AG10803 (cell line): Measurements from ENCODE around the gene NINL.

ENCODE experiments used
- DNase-seq: peaks from one replicate; pipeline ENCODE4 v3.0.0; 2010; ENCODE audit warnings: low read depth
- H3K4me3 ChIP-seq: 2 replicates; pipeline ENCODE4 v1.5.1; 2011; ENCODE audit warnings: mild to moderate bottlenecking, low read length, control low read depth
- TF ChIP-seq, protein P1 (sequence below): conservative IDR thresholded peaks from 2 replicates; pipeline ENCODE4 v1.5.1; 2011; ENCODE audit warnings: mild to moderate bottlenecking, low read length, control low read depth, inconsistent platforms

The NINL gene

DNA sequence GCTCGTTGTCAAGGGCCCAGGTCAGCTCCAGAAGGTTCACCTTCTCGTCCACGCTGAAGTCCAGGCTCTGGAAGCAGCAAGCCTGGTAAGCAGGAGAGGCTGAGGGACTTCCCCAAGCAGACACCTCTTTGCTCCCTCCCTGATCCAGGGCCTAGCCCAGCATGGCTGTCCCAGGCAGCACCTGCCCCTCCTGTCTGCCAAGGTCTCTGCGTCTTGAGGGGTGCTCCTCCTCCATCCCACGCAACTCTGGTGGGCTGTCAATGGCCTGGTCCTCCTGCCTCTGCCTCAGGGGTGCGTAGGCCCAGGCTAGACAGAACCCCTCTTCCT is 87.1 kb downstream of the NINL start:
- no peak for DNase-seq
- no peak overlapping the region for H3K4me3 ChIP-seq
- TF ChIP-seq, protein P1, sequence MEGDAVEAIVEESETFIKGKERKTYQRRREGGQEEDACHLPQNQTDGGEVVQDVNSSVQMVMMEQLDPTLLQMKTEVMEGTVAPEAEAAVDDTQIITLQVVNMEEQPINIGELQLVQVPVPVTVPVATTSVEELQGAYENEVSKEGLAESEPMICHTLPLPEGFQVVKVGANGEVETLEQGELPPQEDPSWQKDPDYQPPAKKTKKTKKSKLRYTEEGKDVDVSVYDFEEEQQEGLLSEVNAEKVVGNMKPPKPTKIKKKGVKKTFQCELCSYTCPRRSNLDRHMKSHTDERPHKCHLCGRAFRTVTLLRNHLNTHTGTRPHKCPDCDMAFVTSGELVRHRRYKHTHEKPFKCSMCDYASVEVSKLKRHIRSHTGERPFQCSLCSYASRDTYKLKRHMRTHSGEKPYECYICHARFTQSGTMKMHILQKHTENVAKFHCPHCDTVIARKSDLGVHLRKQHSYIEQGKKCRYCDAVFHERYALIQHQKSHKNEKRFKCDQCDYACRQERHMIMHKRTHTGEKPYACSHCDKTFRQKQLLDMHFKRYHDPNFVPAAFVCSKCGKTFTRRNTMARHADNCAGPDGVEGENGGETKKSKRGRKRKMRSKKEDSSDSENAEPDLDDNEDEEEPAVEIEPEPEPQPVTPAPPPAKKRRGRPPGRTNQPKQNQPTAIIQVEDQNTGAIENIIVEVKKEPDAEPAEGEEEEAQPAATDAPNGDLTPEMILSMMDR, result no peak

DNA sequence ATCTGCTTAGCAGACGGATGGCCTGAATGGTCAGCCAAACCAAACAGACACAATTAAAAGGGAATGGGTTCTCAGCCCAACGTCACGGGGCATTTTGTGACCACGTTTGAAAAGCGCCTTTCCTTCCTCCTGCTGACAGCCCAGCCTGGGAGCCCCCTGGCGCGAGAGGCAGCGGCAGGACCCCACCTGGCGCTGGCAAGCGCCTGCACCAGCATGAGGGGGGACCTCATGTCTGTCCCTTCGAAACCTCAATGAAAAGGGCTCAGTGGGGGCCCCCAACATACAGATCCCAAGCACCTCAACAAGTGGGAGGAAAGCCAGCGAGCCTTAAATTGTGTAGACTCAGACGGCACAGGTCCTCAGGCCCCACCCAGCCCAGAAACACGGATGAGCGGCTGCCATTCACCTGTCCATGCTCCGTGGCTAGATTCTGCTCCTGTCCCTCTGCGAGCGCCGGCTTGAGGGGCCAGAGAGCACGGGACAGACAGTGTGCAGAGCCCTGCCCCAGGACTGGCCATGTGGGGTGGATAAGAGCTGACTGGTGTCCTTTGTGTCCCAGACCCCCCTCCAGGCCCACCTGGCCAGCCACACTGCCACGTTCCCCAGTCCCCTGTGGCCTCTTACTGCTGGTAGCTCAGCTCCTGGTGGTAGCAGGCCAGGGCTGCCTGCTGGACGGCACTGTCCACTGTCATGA is 87.6 kb downstream of the NINL start:
- DNase-seq, result no peak
- no peak overlapping the region for H3K4me3 ChIP-seq
- TF ChIP-seq, protein P1, result no peak

DNA sequence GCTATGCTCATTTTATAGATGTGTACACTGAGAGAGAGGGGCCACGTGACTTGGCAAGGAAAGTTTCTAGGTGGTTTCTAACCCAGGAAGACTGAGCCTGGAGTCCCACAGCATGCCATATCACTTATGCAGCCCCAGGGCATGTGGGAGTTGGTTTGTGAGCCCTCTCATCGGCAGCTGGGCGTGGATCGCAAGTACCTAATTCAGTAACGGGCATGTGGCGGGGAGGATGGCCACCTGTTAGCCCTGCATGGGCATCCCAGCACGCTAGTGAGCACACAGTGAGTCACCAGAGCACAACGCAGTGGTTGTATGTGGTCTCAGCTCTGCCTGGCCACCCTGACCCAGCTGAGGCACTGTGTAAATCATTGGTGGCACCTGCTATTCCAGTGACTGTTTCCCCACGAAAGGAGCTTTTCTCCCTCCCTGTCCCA is 88.3 kb downstream of the NINL start:
- no peak for DNase-seq
- TF ChIP-seq, protein P1, result no peak
- H3K4me3 ChIP-seq, result no peak overlapping the region

DNA sequence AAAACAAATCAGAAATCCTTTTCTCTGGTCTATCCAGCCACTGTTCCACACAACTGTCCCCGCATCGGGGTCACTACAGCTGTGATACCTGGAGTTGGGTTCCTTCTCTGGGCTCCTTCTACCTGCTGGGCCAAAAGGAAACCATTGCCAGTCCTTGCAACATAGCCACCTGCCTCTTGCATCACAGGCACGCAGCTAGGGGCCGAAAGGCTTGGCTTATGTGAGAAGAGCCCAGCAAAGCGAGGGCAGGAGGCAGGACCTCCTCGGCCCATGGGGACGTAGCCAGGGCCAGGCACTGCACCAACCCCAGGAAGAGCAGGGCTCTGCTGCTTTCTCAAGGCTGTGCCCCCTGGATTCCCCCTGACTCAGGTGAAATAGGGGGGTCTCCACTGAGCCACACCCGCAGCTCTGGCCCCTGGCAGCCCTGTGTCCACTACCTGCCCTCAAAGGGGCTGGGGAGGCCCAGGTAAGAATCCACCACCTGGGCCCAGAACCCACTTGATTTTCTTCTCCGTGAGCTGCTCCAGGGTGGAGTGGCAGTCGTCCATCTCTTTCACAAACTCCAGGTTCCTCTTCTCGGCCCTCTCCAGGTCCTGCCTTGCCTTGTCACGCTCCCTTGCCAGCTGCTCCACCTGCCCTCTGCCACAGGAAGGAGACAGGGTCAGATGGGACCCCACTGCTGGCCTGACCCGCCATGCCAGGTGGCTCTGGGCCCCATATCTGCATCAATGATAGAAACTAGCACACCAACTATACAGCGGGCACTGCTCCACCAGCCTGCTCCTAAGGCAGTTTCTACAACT is 89.0 kb downstream of the NINL start:
- TF ChIP-seq, protein P1, result no peak
- no peak for DNase-seq
- H3K4me3 ChIP-seq, result no peak overlapping the region

DNA sequence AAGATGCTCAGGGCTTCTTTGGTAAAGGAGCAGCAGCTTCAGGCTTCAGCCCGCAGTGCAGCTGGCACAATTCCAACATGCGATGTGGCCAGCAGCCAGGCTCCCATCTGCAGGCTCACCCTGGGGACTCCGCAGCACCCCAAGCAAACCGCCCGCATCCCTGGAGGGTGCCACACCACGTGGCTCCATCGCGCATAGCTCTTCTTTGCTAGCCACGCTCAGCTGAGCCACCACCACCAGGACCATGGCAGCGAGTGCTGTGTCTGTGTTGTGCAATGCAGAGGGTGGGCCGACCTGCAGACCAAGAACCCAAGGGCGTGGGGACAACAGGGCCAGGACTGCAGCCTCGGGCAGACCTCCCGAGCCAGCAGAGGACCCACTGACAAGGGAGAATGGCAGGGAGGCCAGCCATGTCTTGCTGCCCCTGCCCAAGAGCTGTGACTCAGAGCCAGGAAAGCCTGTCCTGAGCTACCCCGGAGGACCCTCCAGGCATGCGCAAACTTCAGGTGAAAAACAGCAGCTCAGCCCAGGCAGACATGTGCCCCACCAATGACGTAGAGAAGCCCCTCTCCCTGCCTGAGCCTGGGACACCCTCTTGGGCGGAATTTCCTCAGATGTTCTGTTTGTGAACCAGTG is 90.0 kb downstream of the NINL start:
- no peak overlapping the region for H3K4me3 ChIP-seq
- no peak for DNase-seq
- TF ChIP-seq, protein P1, result no peak

DNA sequence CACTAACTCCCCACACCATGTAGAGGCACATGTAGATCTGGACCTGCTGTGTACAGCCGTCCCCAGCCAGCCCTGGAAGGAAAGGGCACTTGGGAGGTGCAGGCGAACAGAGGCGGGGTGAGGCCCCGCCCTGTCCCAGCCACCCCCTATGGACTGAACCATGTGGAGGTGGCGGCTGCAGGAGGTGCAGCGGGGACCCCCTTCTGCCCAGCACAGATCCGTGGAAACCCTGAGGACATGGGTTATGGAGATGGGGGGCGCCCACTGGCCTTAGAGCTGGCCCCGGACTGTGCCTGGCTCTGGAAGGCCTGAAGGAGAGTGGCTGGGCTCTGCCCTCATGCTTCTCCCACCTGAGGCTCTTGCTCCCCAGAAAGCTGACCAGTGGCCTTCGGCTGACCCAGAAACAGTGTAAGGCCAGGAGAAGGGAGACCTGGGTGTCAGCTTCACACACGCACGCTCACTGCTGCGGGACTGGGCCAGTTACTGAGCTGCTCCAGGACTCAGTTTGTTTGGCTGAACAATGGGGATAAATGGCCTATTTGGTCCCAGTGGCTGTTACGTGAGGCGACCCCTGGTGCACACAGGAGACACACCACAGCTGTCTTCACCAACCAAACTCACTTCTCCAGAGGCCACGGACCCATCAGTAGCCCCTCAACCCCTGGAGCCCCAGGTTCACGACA is 90.7 kb downstream of the NINL start:
- no peak overlapping the region for H3K4me3 ChIP-seq
- no peak for DNase-seq
- TF ChIP-seq, protein P1, result no peak
